ENCODE measurements around the gene SULF2.

DNA sequence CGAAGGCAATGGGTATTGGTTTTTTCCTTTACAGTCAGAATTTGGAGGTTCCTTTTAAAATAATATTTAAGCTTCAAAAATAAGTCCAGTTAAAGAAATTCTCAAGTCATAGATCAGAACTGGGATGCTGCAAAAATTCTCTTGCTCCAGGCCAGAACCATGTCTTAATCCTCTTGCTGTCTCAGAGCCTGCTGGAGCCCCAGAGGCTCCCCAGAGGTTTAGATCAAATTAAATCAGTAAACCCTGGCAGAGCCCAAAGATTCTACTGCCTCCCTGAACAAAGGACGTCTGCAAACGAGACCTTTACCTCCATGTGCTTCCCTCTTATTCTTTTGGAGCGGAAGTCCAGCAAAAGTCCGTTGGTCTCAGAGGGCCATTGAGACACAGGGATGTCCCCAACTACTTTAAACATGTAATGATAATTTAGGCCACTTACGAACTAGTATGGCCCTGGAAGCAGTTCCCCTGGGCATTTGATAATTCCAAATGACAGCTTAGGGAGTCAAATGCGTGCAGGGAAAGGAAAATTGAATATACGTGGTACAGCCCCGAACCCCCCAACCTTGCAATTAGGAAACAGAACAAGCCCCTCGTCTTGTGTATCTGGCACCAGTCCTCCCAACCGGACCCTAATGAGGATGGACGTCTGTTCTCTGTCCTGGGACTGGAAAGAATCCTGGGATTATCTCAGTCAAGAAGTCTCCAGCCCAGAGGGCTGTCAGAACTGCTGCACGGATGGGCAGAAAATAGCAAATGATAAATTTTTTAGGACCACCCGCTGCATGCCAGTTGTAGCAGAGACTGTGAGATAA lies 31.5 kb downstream of the SULF2 start:
- TF ChIP-seq MXI1 (IDR thresholded peaks at IDR 0.05; ENCODE audit: borderline replicate concordance, low read depth, low read length) (no peak), POLR2A (IDR thresholded peaks at IDR 0.05; ENCODE audit: low read depth, low read length) (no peak), CEBPB (IDR thresholded peaks at IDR 0.05; ENCODE audit: low read depth, low read length) (no peak), SMC3 (IDR thresholded peaks at IDR 0.05; ENCODE audit: low read depth, low read length) (no peak), MAZ (IDR thresholded peaks at IDR 0.05; ENCODE audit: borderline replicate concordance, low read depth, low read length) (no peak)
- TF ChIP-seq, protein P1, sequence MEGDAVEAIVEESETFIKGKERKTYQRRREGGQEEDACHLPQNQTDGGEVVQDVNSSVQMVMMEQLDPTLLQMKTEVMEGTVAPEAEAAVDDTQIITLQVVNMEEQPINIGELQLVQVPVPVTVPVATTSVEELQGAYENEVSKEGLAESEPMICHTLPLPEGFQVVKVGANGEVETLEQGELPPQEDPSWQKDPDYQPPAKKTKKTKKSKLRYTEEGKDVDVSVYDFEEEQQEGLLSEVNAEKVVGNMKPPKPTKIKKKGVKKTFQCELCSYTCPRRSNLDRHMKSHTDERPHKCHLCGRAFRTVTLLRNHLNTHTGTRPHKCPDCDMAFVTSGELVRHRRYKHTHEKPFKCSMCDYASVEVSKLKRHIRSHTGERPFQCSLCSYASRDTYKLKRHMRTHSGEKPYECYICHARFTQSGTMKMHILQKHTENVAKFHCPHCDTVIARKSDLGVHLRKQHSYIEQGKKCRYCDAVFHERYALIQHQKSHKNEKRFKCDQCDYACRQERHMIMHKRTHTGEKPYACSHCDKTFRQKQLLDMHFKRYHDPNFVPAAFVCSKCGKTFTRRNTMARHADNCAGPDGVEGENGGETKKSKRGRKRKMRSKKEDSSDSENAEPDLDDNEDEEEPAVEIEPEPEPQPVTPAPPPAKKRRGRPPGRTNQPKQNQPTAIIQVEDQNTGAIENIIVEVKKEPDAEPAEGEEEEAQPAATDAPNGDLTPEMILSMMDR (conservative IDR thresholded peaks at IDR 0.05; ENCODE audit: low read depth, low read length) = no peak
- TF ChIP-seq, protein P2, sequence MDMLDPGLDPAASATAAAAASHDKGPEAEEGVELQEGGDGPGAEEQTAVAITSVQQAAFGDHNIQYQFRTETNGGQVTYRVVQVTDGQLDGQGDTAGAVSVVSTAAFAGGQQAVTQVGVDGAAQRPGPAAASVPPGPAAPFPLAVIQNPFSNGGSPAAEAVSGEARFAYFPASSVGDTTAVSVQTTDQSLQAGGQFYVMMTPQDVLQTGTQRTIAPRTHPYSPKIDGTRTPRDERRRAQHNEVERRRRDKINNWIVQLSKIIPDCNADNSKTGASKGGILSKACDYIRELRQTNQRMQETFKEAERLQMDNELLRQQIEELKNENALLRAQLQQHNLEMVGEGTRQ (IDR thresholded peaks at IDR 0.05; ENCODE audit: low read depth, low read length) = no peak

Measured in IMR-90 (cell line).